Thoracic aorta (tissue), 2 donors: ENCODE measurements around the gene SERTAD4. TPM values are rescaled to one million over a fixed set of nuclear protein-coding genes. Genes with fewer than 3 reads are reported as not detected.
A peak's percentile ranks its signal among the peaks of the same experiment; 100 is the strongest.

Experiments used
- ATAC-seq: fragments of 150-250 bp; one replicate; pipeline ENCODE4 v1.8.0; 2017; ENCODE audit warnings: low read depth; ENCODE audit not compliant: insufficient number of reproducible peaks, low FRiP score
- DNase-seq: peaks from one replicate; pipeline ENCODE4 v3.0.0-alpha.2; 2020; ENCODE audit warnings: low spot score
- H3K27ac ChIP-seq, 2 donors: fragments of 200-600 bp; sonication (generic); 1 replicate in 1 of 2; 2 replicates in 1 of 2; pipeline ENCODE4 v1.5.1; 2016; ENCODE audit warnings: mild to moderate bottlenecking in 2 of 2, moderate library complexity in 2 of 2
- H3K27me3 ChIP-seq: fragments of 200-600 bp; sonication (generic); replicated peaks from 2 replicates; pipeline ENCODE4 v1.6.0; 2016; ENCODE audit warnings: mild to moderate bottlenecking; ENCODE audit not compliant: insufficient read depth
- H3K36me3 ChIP-seq: fragments of 200-600 bp; sonication (generic); one replicate; pipeline ENCODE4 v1.5.1; 2016
- H3K4me1 ChIP-seq, 2 donors: fragments of 200-600 bp; sonication (generic); 1 replicate in 1 of 2; 2 replicates in 1 of 2; pipeline versions ENCODE4 v1.5.1 to v1.6.0; 2016; ENCODE audit warnings: low read depth in 2 of 2, mild to moderate bottlenecking in 1 of 2; ENCODE audit not compliant: control insufficient read depth in 1 of 2
- H3K4me3 ChIP-seq: fragments of 200-600 bp; sonication (generic); 2 replicates; pipeline ENCODE4 v1.5.1; 2016; ENCODE audit warnings: mild to moderate bottlenecking
- H3K9me3 ChIP-seq: fragments of 200-600 bp; sonication (generic); 2 replicates; pipeline ENCODE4 v1.5.1; 2016
- CTCF ChIP-seq: fragments of 200-600 bp; sonication (generic); IDR thresholded peaks from one replicate; pipeline ENCODE4 v1.5.1; 2019; ENCODE audit warnings: antibody characterized with exemption
- total RNA-seq, 2 donors: library from RNA; depleted of rRNA; stranded (reverse); fragments of >200 nt; gene quantifications; one replicate each; pipeline versions ENCODE4 v1.1.0 to v1.2.3, GENCODE V29; 2016

The SERTAD4 gene
- total RNA-seq, 2 donors from 2014 or later = 5.8 to 10.0 TPM

GRCh38 chr1:210248341-210248740 is 15.7 kb downstream of the SERTAD4 start:
- H3K36me3 ChIP-seq = no peaks in the 10 kb centered on the region
- ATAC-seq = no peak
- TF ChIP-seq CTCF = no peak

GRCh38 chr1:210250665-210250997 is 18.0 kb downstream of the SERTAD4 start:
- Histone ChIP-seq H3K27me3 (no peaks in the 10 kb centered on the region), H3K27ac (peak overlapping the region in 1 of 2 donors; percentile 1), H3K4me1 (peaks cover 6 to 16% of the 10 kb centered on the region in 2 donors), H3K4me3 (peak overlapping the region; percentile 80), H3K36me3 (no peaks in the 10 kb centered on the region), H3K9me3 (no peaks in the 10 kb centered on the region)
- TF ChIP-seq CTCF = no peak
- ATAC-seq (no peak), DNase-seq (no peak)

More at GRCh38 chr1:210248341-210248740, 15.7 kb downstream of the SERTAD4 start:
- Histone ChIP-seq H3K4me1 (peaks cover 6 to 16% of the 10 kb centered on the region in 2 donors), H3K27me3 (no peaks in the 10 kb centered on the region), H3K4me3 (no peak overlapping the region), H3K27ac (no peak overlapping the region), H3K9me3 (no peaks in the 10 kb centered on the region)
- no peak for DNase-seq

GRCh38 chr1:210250998-210251679 is 18.5 kb downstream of the SERTAD4 start:
- H3K4me3 ChIP-seq = peak overlapping the region; percentile 80
- no peaks in the 10 kb centered on the region for H3K9me3 ChIP-seq
- ATAC-seq (peak; percentile 54), DNase-seq (no peak)
- no peaks in the 10 kb centered on the region for H3K27me3 ChIP-seq
- H3K36me3 ChIP-seq = no peaks in the 10 kb centered on the region
- H3K4me1 ChIP-seq = peaks cover 6 to 16% of the 10 kb centered on the region in 2 donors
- TF ChIP-seq CTCF = no peak
- no peak overlapping the region for H3K27ac ChIP-seq

GRCh38 chr1:210251680-210252490 is 19.3 kb downstream of the SERTAD4 start:
- no peaks in the 10 kb centered on the region for H3K9me3 ChIP-seq
- no peaks in the 10 kb centered on the region for H3K27me3 ChIP-seq
- no peaks in the 10 kb centered on the region for H3K36me3 ChIP-seq
- H3K27ac ChIP-seq = no peak overlapping the region
- H3K4me3 ChIP-seq = peak overlapping the region; percentile 80
- DNase-seq (no peak), ATAC-seq (peak; percentile 22)
- TF ChIP-seq CTCF = no peak
- H3K4me1 ChIP-seq = peaks cover 6 to 16% of the 10 kb centered on the region in 2 donors

GRCh38 chr1:210252621-210253051 is 20.0 kb downstream of the SERTAD4 start:
- no peak for DNase-seq
- H3K9me3 ChIP-seq = no peaks in the 10 kb centered on the region

More at GRCh38 chr1:210252621-210253051, 20.0 kb downstream of the SERTAD4 start:
- Histone ChIP-seq H3K4me1 (peaks cover 6 to 21% of the 10 kb centered on the region in 2 donors), H3K27ac (no peak overlapping the region), H3K4me3 (no peak overlapping the region), H3K27me3 (no peaks in the 10 kb centered on the region), H3K36me3 (no peaks in the 10 kb centered on the region)
- ATAC-seq = no peak
- no peak for TF ChIP-seq CTCF
